Esophagus muscularis mucosa (tissue), 4 donors: ENCODE data around the gene TRPV2. TPM values are rescaled to one million over a fixed set of nuclear protein-coding genes. Genes with fewer than 3 reads are reported as not detected.
A peak's percentile ranks its signal among the peaks of the same experiment; 100 is the strongest.

Experiments used
- DNase-seq: peaks from one replicate; pipeline ENCODE4 v3.0.0-alpha.2; 2017; ENCODE audit errors: extremely low spot score
- H3K27ac ChIP-seq, 4 donors: fragments of 200-600 bp; sonication (generic); replicated peaks in 1 of 4; 1 replicate in 3 of 4; 2 replicates in 1 of 4; pipeline ENCODE4 v1.5.1; 2016 to 2019; ENCODE audit warnings: mild to moderate bottlenecking in 1 of 4
- H3K27me3 ChIP-seq, 4 donors: fragments of 200-600 bp; sonication (generic); one replicate each; pipeline versions ENCODE4 v1.5.1 to v1.6.0; 2016 to 2019
- H3K36me3 ChIP-seq, 4 donors: fragments of 200-600 bp; sonication (generic); one replicate each; pipeline ENCODE4 v1.5.1; 2016 to 2019
- H3K4me1 ChIP-seq, 4 donors: fragments of 200-600 bp; sonication (generic); one replicate each; pipeline ENCODE4 v1.5.1; 2016 to 2019
- H3K4me3 ChIP-seq, 4 donors: fragments of 200-600 bp; sonication (generic); 1 replicate in 2 of 4; 2 replicates in 2 of 4; pipeline ENCODE4 v1.5.1; 2016 to 2019; ENCODE audit warnings: mild to moderate bottlenecking in 4 of 4, moderate library complexity in 1 of 4
- H3K9me3 ChIP-seq, 4 donors: fragments of 200-600 bp; sonication (generic); 1 replicate in 3 of 4; 2 replicates in 1 of 4; pipeline ENCODE4 v1.5.1; 2016 to 2019
- CTCF ChIP-seq, 3 experiments: fragments of 200-600 bp in 2 of 3; fragments of 450-650 bp in 1 of 3; sonication (generic) in 2 of 3; IDR thresholded peaks; one replicate each; pipeline ENCODE4 v1.5.1; 2017 to 2019; ENCODE audit warnings: antibody characterized with exemption in 3 of 3, mild to moderate bottlenecking in 2 of 3, moderate library complexity in 1 of 3
- EP300 ChIP-seq: sonication (generic); formaldehyde crosslinking; IDR thresholded peaks from one replicate; pipeline ENCODE4 v1.6.1; 2017; ENCODE audit warnings: antibody characterized with exemption
- POLR2A ChIP-seq: fragments of 450-650 bp; IDR thresholded peaks from one replicate; pipeline ENCODE4 v1.6.1; 2017; ENCODE audit warnings: antibody characterized with exemption, moderate library complexity, mild to moderate bottlenecking, low read depth
- POLR2AphosphoS5 ChIP-seq, 2 donors: sonication (generic); formaldehyde crosslinking; IDR thresholded peaks; one replicate each; pipeline ENCODE4 v1.6.1; 2017; ENCODE audit warnings: antibody characterized with exemption in 2 of 2
- WGBS: methylation state at CpG from one replicate; pipeline ENCODE4 v1.1.5; 2018; 5-methylcytosine and 5-hydroxymethylcytosine counted together
- intact Hi-C: fragments of 100-400 bp; cut with DNase I; formaldehyde crosslinking; loops from one replicate; pipeline ENCODE4 v1.15.1; 2023
- total RNA-seq, 4 donors: library from RNA; depleted of rRNA; stranded (reverse); fragments of >200 nt; gene quantifications; one replicate each; pipeline versions ENCODE4 v1.1.0 to v1.2.1, GENCODE V29; 2016

TRPV2 gene
- total RNA-seq, 4 donors from 2014 or later = 11.3 to 19.1 (median 17.7) TPM

GRCh38 chr17:16378636-16379282 lies 36.6 kb upstream of the TRPV2 start:
- Histone ChIP-seq H3K4me3 (no peak overlapping the region), H3K27me3 (no peaks in the 10 kb centered on the region), H3K27ac (peak overlapping the region in 1 of 4 donors; percentile 4)

GRCh38 chr17:16379654-16380053 lies 35.7 kb upstream of the TRPV2 start:
- WGBS = 87% methylated on average over 8 of the region's 8 CpGs
- Histone ChIP-seq H3K27me3 (no peaks in the 10 kb centered on the region), H3K36me3 (peaks cover 13 to 24% (median 22%) of the 10 kb centered on the region in 4 donors), H3K9me3 (no peaks in the 10 kb centered on the region), H3K27ac (peak overlapping the region in 2 of 4 donors; percentile 94 to 96), H3K4me3 (no peak overlapping the region), H3K4me1 (peaks cover 35 to 38% (median 36%) of the 10 kb centered on the region in 4 donors)
- TF ChIP-seq POLR2A (no peak), POLR2AphosphoS5 (IDR thresholded peaks at IDR 0.05) (no peak), CTCF (IDR thresholded peaks at IDR 0.05) (no peak)
- intact Hi-C loops = no loop called here
- DNase-seq = no peak

More at GRCh38 chr17:16378636-16379282, 36.6 kb upstream of the TRPV2 start:
- Histone ChIP-seq H3K9me3 (no peaks in the 10 kb centered on the region), H3K36me3 (peaks cover 13 to 21% (median 19%) of the 10 kb centered on the region in 4 donors), H3K4me1 (peaks cover 26 to 35% (median 28%) of the 10 kb centered on the region in 4 donors)
- TF ChIP-seq POLR2AphosphoS5 (IDR thresholded peaks at IDR 0.05) = no peak
- TF ChIP-seq CTCF (IDR thresholded peaks at IDR 0.05) = no peak
- no peak for TF ChIP-seq POLR2A
- TF ChIP-seq EP300 = no peak
- DNase-seq = no peak
- 84% methylated on average over 17 of the region's 17 CpGs for WGBS
- intact Hi-C loops = no loop called here

GRCh38 chr17:16380640-16381495 lies 34.5 kb upstream of the TRPV2 start, which contains the start of gene UBB:
Gene UBB, plus strand, starts transcription at chr17:16381091. Its CDS starts 817 bp downstream, at chr17:16381908.
- under 1% methylated on average over 49 of the region's 67 CpGs for WGBS
- Histone ChIP-seq H3K27ac (peak within 1 kb of the TSS; percentile 93 to 96 (median 94)), H3K4me1 (peaks cover 37 to 44% (median 39%) of the 10 kb centered on the region in 4 donors), H3K9me3 (no peaks in the 10 kb centered on the region), H3K36me3 (peaks cover 13 to 24% (median 22%) of the 10 kb centered on the region in 4 donors), H3K4me3 (peak within 1 kb of the TSS; percentile 65 to 93 (median 80)), H3K27me3 (no peaks in the 10 kb centered on the region)
- peak; percentile 99 for DNase-seq
- TF ChIP-seq POLR2A (peak; percentile 88), CTCF (IDR thresholded peaks at IDR 0.05) (no peak), POLR2AphosphoS5 (IDR thresholded peaks at IDR 0.05) (peak; percentile 98 to 100), EP300 (no peak)
- intact Hi-C loops = no loop called here

GRCh38 chr17:16381496-16381820 lies 33.9 kb upstream of the TRPV2 start:
- Histone ChIP-seq H3K27me3 (no peaks in the 10 kb centered on the region), H3K9me3 (no peaks in the 10 kb centered on the region), H3K27ac (peak overlapping the region; percentile 93 to 96 (median 94)), H3K36me3 (peaks cover 13 to 24% (median 22%) of the 10 kb centered on the region in 4 donors), H3K4me3 (peak overlapping the region; percentile 65 to 93 (median 80)), H3K4me1 (peaks cover 37 to 50% (median 45%) of the 10 kb centered on the region in 4 donors)
- DNase-seq = no peak
- TF ChIP-seq POLR2AphosphoS5 (IDR thresholded peaks at IDR 0.05) = no peak
- no peak for TF ChIP-seq POLR2A
- no peak for TF ChIP-seq CTCF (IDR thresholded peaks at IDR 0.05)
- TF ChIP-seq EP300 = no peak
- intact Hi-C loops = no loop called here
- WGBS = 5% methylated on average over 14 of the region's 14 CpGs
